GM12878 (cell line): Measurements from ENCODE around the gene RGS16. TPM values are rescaled to one million over a fixed set of nuclear protein-coding genes. Genes with fewer than 3 reads are reported as not detected.

Source experiments
- ATAC-seq: fragments of 200-7000 bp; cut with Tn5 transposase; 3 replicates; pipeline ENCODE4 v1.9.1; 2020; ENCODE audit warnings: mild to moderate bottlenecking, moderate library complexity
- BruUV-seq: library from RNA; stranded (reverse); fragments of 400-500 nt; replicated peaks from 2 replicates; lab custom pipeline; 2021; lab: Mats Ljungman, UMichigan
- CTCF ChIA-PET: fragments of 300-600 bp; sonication (Branson Sonifier 250); formaldehyde crosslinking; extraction: SDS; loops from one replicate; lab custom pipeline; 2021; ENCODE audit warnings: inconsistent platforms; lab: Yijun Ruan, JAX
- POLR2A ChIA-PET: fragments of 350-600 bp; formaldehyde crosslinking; extraction: SDS; loops from one replicate; lab custom pipeline; 2021; ENCODE audit warnings: inconsistent platforms; lab: Charles Lee
- RAD21 ChIA-PET: fragments of 300-600 bp; sonication (Branson Sonifier 250); formaldehyde crosslinking; loops from one replicate; lab custom pipeline; 2023; ENCODE audit warnings: antibody characterized with exemption; ENCODE audit not compliant: unreplicated experiment; lab: Charles Lee
- SMC1A ChIA-PET: fragments of 300-600 bp; sonication (Branson Sonifier 250); formaldehyde crosslinking; loops from one replicate; lab custom pipeline; 2023; ENCODE audit not compliant: unreplicated experiment, uncharacterized antibody; lab: Charles Lee
- DNase-seq: peaks from one replicate; pipeline ENCODE4 v3.0.0-alpha.2; 2011; ENCODE audit warnings: low read depth, low spot score
- FAIRE-seq: peaks from 3 replicates; lab custom pipeline; 2011; peaks lifted over from hg19 to GRCh38; lab: Jason Lieb, UNC
- H2AFZ ChIP-seq: 2 replicates; pipeline ENCODE4 v1.6.0; 2011; ENCODE audit warnings: low read depth, low read length, control low read depth; ENCODE audit not compliant: control insufficient read depth
- H3K27ac ChIP-seq: 2 replicates; pipeline ENCODE4 v1.5.1; 2011; ENCODE audit warnings: control low read depth; ENCODE audit not compliant: control insufficient read depth, insufficient read depth
- H3K27me3 ChIP-seq, 2 experiments: replicated peaks in 1 of 2; 2 replicates each; pipeline versions ENCODE4 v1.6.0 to v1.6.1; 2011; ENCODE audit warnings: low read length in 1 of 2; ENCODE audit not compliant: control insufficient read depth in 2 of 2, insufficient read depth in 2 of 2
- H3K36me3 ChIP-seq, 2 experiments: 2 replicates each; pipeline ENCODE4 v1.5.1; 2011; ENCODE audit warnings: low read length in 1 of 2; ENCODE audit not compliant: control insufficient read depth in 2 of 2, insufficient read depth in 2 of 2
- H3K4me1 ChIP-seq: 2 replicates; pipeline ENCODE4 v1.6.1; 2011; ENCODE audit warnings: mild to moderate bottlenecking, low read length, moderate library complexity, mixed read lengths; ENCODE audit not compliant: control insufficient read depth, insufficient read depth
- H3K4me2 ChIP-seq: 2 replicates; pipeline ENCODE4 v1.6.0; 2011; ENCODE audit warnings: control low read depth; ENCODE audit not compliant: control insufficient read depth, insufficient read depth
- H3K4me3 ChIP-seq: fragments of 200-600 bp; sonication (generic); 2 replicates; pipeline ENCODE4 v1.5.1; 2016
- H3K79me2 ChIP-seq: 2 replicates; pipeline ENCODE4 v1.6.0; 2011; ENCODE audit warnings: low read length; ENCODE audit not compliant: control insufficient read depth, insufficient read depth
- H3K9ac ChIP-seq: 2 replicates; pipeline ENCODE4 v1.8.0; 2011; ENCODE audit warnings: low read length, control low read depth, mixed read lengths; ENCODE audit not compliant: control insufficient read depth, insufficient read depth
- H3K9me3 ChIP-seq: replicated peaks from 3 replicates; pipeline ENCODE4 v1.5.1; 2011; ENCODE audit warnings: mild to moderate bottlenecking, low read length; ENCODE audit not compliant: control insufficient read depth, insufficient read depth
- H4K20me1 ChIP-seq: 2 replicates; pipeline ENCODE4 v1.6.0; 2011; ENCODE audit not compliant: control insufficient read depth, insufficient read depth
- CBX5 ChIP-seq: sonication (generic); IDR thresholded peaks from 2 replicates; pipeline ENCODE4 v1.6.1; 2016; ENCODE audit warnings: low read depth, moderate library complexity, mild to moderate bottlenecking, inconsistent platforms
- CEBPB ChIP-seq, 2 experiments: fragments of 150-350 bp in 1 of 2; IDR thresholded peaks; 2 replicates each; pipeline ENCODE4 v1.6.1; 2012 to 2014; ENCODE audit warnings: low read depth in 2 of 2, low read length in 2 of 2, borderline replicate concordance in 1 of 2, inconsistent platforms in 1 of 2
- CHD2 ChIP-seq: IDR thresholded peaks from 2 replicates; pipeline ENCODE4 v1.6.1; 2011; ENCODE audit warnings: low read depth, low read length, improper control_type of control experiment, borderline replicate concordance
- CTCF ChIP-seq, 3 experiments: IDR thresholded peaks in 2 of 3; conservative IDR thresholded peaks in 1 of 3; 2 replicates each; pipeline ENCODE4 v1.5.1; 2011; ENCODE audit warnings: low read depth in 3 of 3, low read length in 3 of 3, mild to moderate bottlenecking in 3 of 3, control low read depth in 2 of 3, moderate library complexity in 2 of 3, inconsistent platforms in 1 of 3, mixed read lengths in 1 of 3; ENCODE audit not compliant: control insufficient read depth in 2 of 3, insufficient read depth in 1 of 3; ENCODE audit errors: extremely low read depth in 1 of 3
- ESRRA ChIP-seq: IDR thresholded peaks from 2 replicates; pipeline ENCODE4 v1.6.1; 2012; ENCODE audit warnings: mild to moderate bottlenecking, low read length, improper control_type of control experiment
- GATAD2B ChIP-seq: fragments of 450-650 bp; conservative IDR thresholded peaks from 2 replicates; pipeline ENCODE4 v1.6.1; 2017; ENCODE audit warnings: low read depth, mild to moderate bottlenecking, moderate library complexity
- IKZF2 ChIP-seq, 2 experiments: fragments of 450-650 bp; IDR thresholded peaks; 2 replicates each; pipeline ENCODE4 v1.6.1; 2017; ENCODE audit warnings: mild to moderate bottlenecking in 2 of 2, moderate library complexity in 2 of 2
- IRF5 ChIP-seq: fragments of 450-650 bp; IDR thresholded peaks from 2 replicates; pipeline ENCODE4 v1.6.1; 2017; ENCODE audit warnings: borderline replicate concordance
- SUPT20H ChIP-seq: IDR thresholded peaks from 2 replicates; pipeline ENCODE4 v1.6.1; 2011; ENCODE audit warnings: low read depth, mild to moderate bottlenecking, low read length, moderate library complexity, borderline replicate concordance; ENCODE audit not compliant: control insufficient read depth
- ZNF217 ChIP-seq: fragments of 450-650 bp; IDR thresholded peaks from 2 replicates; pipeline ENCODE4 v1.6.1; 2017; ENCODE audit warnings: antibody characterized with exemption, mild to moderate bottlenecking
- ZZZ3 ChIP-seq: IDR thresholded peaks from 2 replicates; pipeline ENCODE4 v1.6.1; 2011; ENCODE audit warnings: low read depth; ENCODE audit not compliant: control insufficient read depth, insufficient read length
- WGBS: methylation state at CpG from one replicate; pipeline ENCODE4 v1.1.6; 2016; ENCODE audit warnings: low lambda C conversion rate; ENCODE audit not compliant: insufficient replicate concordance, insufficient coverage; ENCODE audit errors: missing lambda C conversion rate; 5-methylcytosine and 5-hydroxymethylcytosine counted together
- in situ Hi-C: fragments of 300-500 bp; cut with MboI; formaldehyde crosslinking; loops from 9 replicates; pipeline ENCODE4 v1.14.3; 2018; ENCODE audit warnings: mixed read lengths
- intact Hi-C: fragments of 100-400 bp; cut with micrococcal nuclease; formaldehyde crosslinking; loops from one replicate; pipeline ENCODE4 v1.14.2; 2022; ENCODE audit not compliant: unreplicated experiment
- polyA plus RNA-seq, 11 experiments: library from polyadenylated mRNA; depleted of rRNA in 4 of 11; unstranded in 6 of 11; stranded (reverse) in 5 of 11; fragments of >200 nt; fragmentation: Nextera tagmentation in 4 of 11; fragmentation: Illumina TruSeq in 1 of 11; extraction: Ambion mirVana in 4 of 11; extraction: Trizol in 1 of 11; gene quantifications; 1 replicate in 1 of 11; 2 replicates in 10 of 11; pipeline versions ENCODE4 v1.2.1 to v1.2.3, GENCODE V29; 2011 to 2016; ENCODE audit warnings: inconsistent platforms in 2 of 11, missing spikeins in 2 of 11, low read depth in 1 of 11
- total RNA-seq, 4 experiments: library from RNA; depleted of rRNA in 3 of 4; stranded (reverse); fragments of >200 nt in 3 of 4; fragmentation: Illumina TruSeq in 1 of 4; extraction: Trizol in 1 of 4; gene quantifications; 2 replicates each; pipeline versions ENCODE4 v1.2.1 to v1.2.3, GENCODE V29; 2013 to 2021
- TF ChIP-seq, protein P1 (sequence below): fragments of 450-650 bp; conservative IDR thresholded peaks from 2 replicates; pipeline ENCODE4 v1.6.1; 2017; ENCODE audit warnings: mild to moderate bottlenecking, moderate library complexity
- TF ChIP-seq, protein P2 (sequence below): fragments of 450-650 bp; IDR thresholded peaks from 2 replicates; pipeline ENCODE4 v1.6.1; 2017; ENCODE audit warnings: mild to moderate bottlenecking, moderate library complexity

Gene RGS16
- total and polyA plus RNA-seq, 10 of the 15 experiments (the other 5 are each of a cell fraction or from before 2014, with no cell fraction given) = 16.4 to 58.2 (median 44.6) TPM

DNA sequence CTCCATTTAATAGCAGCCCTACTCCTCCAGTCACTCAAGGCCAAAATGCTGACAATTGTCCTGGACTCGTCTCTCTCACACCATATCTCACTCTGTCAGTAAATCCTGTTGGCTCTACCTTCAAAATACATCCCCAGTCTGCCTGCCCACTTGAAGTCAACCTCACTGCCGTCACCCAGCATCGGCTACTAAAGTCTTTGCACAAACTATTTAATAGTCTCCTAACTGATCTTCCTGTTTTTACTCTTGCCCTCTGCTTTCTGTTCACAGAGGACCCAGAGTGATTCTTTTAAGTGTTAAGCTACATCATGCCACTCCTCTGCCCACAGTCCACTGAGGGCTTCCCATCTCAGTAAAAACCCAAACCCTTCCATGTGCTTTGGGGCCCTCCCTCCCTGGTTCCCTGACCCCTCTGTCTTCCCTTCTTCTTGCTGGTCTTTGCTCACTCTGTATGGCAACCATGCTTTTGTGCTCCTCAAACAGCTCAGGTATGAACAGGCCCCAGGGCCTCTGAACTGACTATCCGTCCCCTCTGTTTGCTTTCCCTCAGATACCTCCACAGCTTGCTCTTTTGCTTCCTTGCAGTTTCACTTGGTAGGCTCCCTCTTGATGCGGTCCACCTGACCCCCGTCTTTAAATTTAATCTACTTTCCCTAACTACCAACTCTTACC, 34.1 kb downstream of the RGS16 start:
- in situ Hi-C loops = no loop called here
- TF ChIP-seq ZZZ3 (no peak), ESRRA (no peak), IRF5 (no peak), CEBPB (IDR thresholded peaks at IDR 0.05; ENCODE audit: borderline replicate concordance in 1 of 2, low read depth in 2 of 2, low read length in 2 of 2) (no peak), IKZF2 (IDR thresholded peaks at IDR 0.05) (no peak), CBX5 (no peak), SUPT20H (no peak), ZNF217 (no peak), CTCF (IDR thresholded peaks at IDR 0.05 in 2 of 3, conservative IDR thresholded peaks at IDR 0.05 in 1 of 3; ENCODE audit: control insufficient read depth in 2 of 3, extremely low read depth in 1 of 3, insufficient read depth in 1 of 3, low read depth in 3 of 3, low read length in 3 of 3) (no peak), GATAD2B (no peak), CHD2 (no peak)
- TF ChIP-seq, protein P1, sequence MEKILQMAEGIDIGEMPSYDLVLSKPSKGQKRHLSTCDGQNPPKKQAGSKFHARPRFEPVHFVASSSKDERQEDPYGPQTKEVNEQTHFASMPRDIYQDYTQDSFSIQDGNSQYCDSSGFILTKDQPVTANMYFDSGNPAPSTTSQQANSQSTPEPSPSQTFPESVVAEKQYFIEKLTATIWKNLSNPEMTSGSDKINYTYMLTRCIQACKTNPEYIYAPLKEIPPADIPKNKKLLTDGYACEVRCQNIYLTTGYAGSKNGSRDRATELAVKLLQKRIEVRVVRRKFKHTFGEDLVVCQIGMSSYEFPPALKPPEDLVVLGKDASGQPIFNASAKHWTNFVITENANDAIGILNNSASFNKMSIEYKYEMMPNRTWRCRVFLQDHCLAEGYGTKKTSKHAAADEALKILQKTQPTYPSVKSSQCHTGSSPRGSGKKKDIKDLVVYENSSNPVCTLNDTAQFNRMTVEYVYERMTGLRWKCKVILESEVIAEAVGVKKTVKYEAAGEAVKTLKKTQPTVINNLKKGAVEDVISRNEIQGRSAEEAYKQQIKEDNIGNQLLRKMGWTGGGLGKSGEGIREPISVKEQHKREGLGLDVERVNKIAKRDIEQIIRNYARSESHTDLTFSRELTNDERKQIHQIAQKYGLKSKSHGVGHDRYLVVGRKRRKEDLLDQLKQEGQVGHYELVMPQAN = no peak
- TF ChIP-seq, protein P2, sequence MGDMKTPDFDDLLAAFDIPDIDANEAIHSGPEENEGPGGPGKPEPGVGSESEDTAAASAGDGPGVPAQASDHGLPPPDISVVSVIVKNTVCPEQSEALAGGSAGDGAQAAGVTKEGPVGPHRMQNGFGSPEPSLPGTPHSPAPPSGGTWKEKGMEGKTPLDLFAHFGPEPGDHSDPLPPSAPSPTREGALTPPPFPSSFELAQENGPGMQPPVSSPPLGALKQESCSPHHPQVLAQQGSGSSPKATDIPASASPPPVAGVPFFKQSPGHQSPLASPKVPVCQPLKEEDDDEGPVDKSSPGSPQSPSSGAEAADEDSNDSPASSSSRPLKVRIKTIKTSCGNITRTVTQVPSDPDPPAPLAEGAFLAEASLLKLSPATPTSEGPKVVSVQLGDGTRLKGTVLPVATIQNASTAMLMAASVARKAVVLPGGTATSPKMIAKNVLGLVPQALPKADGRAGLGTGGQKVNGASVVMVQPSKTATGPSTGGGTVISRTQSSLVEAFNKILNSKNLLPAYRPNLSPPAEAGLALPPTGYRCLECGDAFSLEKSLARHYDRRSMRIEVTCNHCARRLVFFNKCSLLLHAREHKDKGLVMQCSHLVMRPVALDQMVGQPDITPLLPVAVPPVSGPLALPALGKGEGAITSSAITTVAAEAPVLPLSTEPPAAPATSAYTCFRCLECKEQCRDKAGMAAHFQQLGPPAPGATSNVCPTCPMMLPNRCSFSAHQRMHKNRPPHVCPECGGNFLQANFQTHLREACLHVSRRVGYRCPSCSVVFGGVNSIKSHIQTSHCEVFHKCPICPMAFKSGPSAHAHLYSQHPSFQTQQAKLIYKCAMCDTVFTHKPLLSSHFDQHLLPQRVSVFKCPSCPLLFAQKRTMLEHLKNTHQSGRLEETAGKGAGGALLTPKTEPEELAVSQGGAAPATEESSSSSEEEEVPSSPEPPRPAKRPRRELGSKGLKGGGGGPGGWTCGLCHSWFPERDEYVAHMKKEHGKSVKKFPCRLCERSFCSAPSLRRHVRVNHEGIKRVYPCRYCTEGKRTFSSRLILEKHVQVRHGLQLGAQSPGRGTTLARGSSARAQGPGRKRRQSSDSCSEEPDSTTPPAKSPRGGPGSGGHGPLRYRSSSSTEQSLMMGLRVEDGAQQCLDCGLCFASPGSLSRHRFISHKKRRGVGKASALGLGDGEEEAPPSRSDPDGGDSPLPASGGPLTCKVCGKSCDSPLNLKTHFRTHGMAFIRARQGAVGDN = no peak

More for the DNA sequence above, 34.1 kb downstream of the RGS16 start:
- H3K9me3 ChIP-seq = no peaks in the 10 kb centered on the region; the same call in 2 of the 3 replicates
- 0 out of 2 replicates have a peak overlapping the region, but pooled peaks have one; percentile 9 for H3K4me2 ChIP-seq
- no peak overlapping the region for H3K9ac ChIP-seq
- no peak overlapping the region for H3K4me3 ChIP-seq
- H2AFZ ChIP-seq = peak overlapping the region; percentile 63
- RAD21 ChIA-PET = no interaction called here
- DNase-seq (no peak), ATAC-seq (peak; percentile 33), FAIRE-seq (no peak)
- no TSS peak for BruUV-seq
- intact Hi-C loops = no loop called here
- POLR2A ChIA-PET = interaction anchor here (2.4 kb wide), 1 partner anchor 18 kb away, joined by 5 read pairs; the partner anchor contains the start of gene RNASEL
- H3K4me1 ChIP-seq = peaks cover 14% of the 10 kb centered on the region
- H3K27me3 ChIP-seq = no peaks in the 10 kb centered on the region; a peak in 1 of 4 replicates
- H3K36me3 ChIP-seq = no peaks in the 10 kb centered on the region
- no peaks in the 10 kb centered on the region for H3K79me2 ChIP-seq
- H4K20me1 ChIP-seq = no peaks in the 10 kb centered on the region
- SMC1A ChIA-PET = interaction anchor here (0.5 kb wide), 1 partner anchor 122 kb away, joined by 3 read pairs; no protein-coding TSS in a partner anchor
- no peak overlapping the region for H3K27ac ChIP-seq
- CTCF ChIA-PET = interaction anchor here (1.0 to 1.4 kb wide), 3 partner anchors 10 to 121 kb away, joined by 4 read pairs; no protein-coding TSS in a partner anchor
- WGBS = 50% methylated on average over 6 of the region's 6 CpGs
